GM12878 (cell line): ENCODE data around the gene SLC39A7. TPM values are rescaled to one million over a fixed set of nuclear protein-coding genes. Genes with fewer than 3 reads are reported as not detected.
A peak's percentile ranks its signal among the peaks of the same experiment; 100 is the strongest.

Source experiments
- ATAC-seq: fragments of 200-7000 bp; cut with Tn5 transposase; 3 replicates; pipeline ENCODE4 v1.9.1; 2020; ENCODE audit warnings: mild to moderate bottlenecking, moderate library complexity
- BruUV-seq: library from RNA; stranded (reverse); fragments of 400-500 nt; replicated peaks from 2 replicates; lab custom pipeline; 2021; lab: Mats Ljungman, UMichigan
- CTCF ChIA-PET: fragments of 300-600 bp; sonication (Branson Sonifier 250); formaldehyde crosslinking; extraction: SDS; loops from one replicate; lab custom pipeline; 2021; ENCODE audit warnings: inconsistent platforms; lab: Yijun Ruan, JAX
- POLR2A ChIA-PET: fragments of 350-600 bp; formaldehyde crosslinking; extraction: SDS; loops from one replicate; lab custom pipeline; 2021; ENCODE audit warnings: inconsistent platforms; lab: Charles Lee
- RAD21 ChIA-PET: fragments of 300-600 bp; sonication (Branson Sonifier 250); formaldehyde crosslinking; loops from one replicate; lab custom pipeline; 2023; ENCODE audit warnings: antibody characterized with exemption; ENCODE audit not compliant: unreplicated experiment; lab: Charles Lee
- SMC1A ChIA-PET: fragments of 300-600 bp; sonication (Branson Sonifier 250); formaldehyde crosslinking; loops from one replicate; lab custom pipeline; 2023; ENCODE audit not compliant: unreplicated experiment, uncharacterized antibody; lab: Charles Lee
- DNase-seq: peaks from one replicate; pipeline ENCODE4 v3.0.0-alpha.2; 2011; ENCODE audit warnings: low read depth, low spot score
- FAIRE-seq: peaks from 3 replicates; lab custom pipeline; 2011; peaks lifted over from hg19 to GRCh38; lab: Jason Lieb, UNC
- H2AFZ ChIP-seq: 2 replicates; pipeline ENCODE4 v1.6.0; 2011; ENCODE audit warnings: low read depth, low read length, control low read depth; ENCODE audit not compliant: control insufficient read depth
- H3K27ac ChIP-seq: 2 replicates; pipeline ENCODE4 v1.5.1; 2011; ENCODE audit warnings: control low read depth; ENCODE audit not compliant: control insufficient read depth, insufficient read depth
- H3K27me3 ChIP-seq, 2 experiments: replicated peaks in 1 of 2; 2 replicates each; pipeline versions ENCODE4 v1.6.0 to v1.6.1; 2011; ENCODE audit warnings: low read length in 1 of 2; ENCODE audit not compliant: control insufficient read depth in 2 of 2, insufficient read depth in 2 of 2
- H3K36me3 ChIP-seq, 2 experiments: 2 replicates each; pipeline ENCODE4 v1.5.1; 2011; ENCODE audit warnings: low read length in 1 of 2; ENCODE audit not compliant: control insufficient read depth in 2 of 2, insufficient read depth in 2 of 2
- H3K4me1 ChIP-seq: 2 replicates; pipeline ENCODE4 v1.6.1; 2011; ENCODE audit warnings: mild to moderate bottlenecking, low read length, moderate library complexity, mixed read lengths; ENCODE audit not compliant: control insufficient read depth, insufficient read depth
- H3K4me2 ChIP-seq: 2 replicates; pipeline ENCODE4 v1.6.0; 2011; ENCODE audit warnings: control low read depth; ENCODE audit not compliant: control insufficient read depth, insufficient read depth
- H3K4me3 ChIP-seq: fragments of 200-600 bp; sonication (generic); 2 replicates; pipeline ENCODE4 v1.5.1; 2016
- H3K79me2 ChIP-seq: 2 replicates; pipeline ENCODE4 v1.6.0; 2011; ENCODE audit warnings: low read length; ENCODE audit not compliant: control insufficient read depth, insufficient read depth
- H3K9ac ChIP-seq: 2 replicates; pipeline ENCODE4 v1.8.0; 2011; ENCODE audit warnings: low read length, control low read depth, mixed read lengths; ENCODE audit not compliant: control insufficient read depth, insufficient read depth
- H3K9me3 ChIP-seq: replicated peaks from 3 replicates; pipeline ENCODE4 v1.5.1; 2011; ENCODE audit warnings: mild to moderate bottlenecking, low read length; ENCODE audit not compliant: control insufficient read depth, insufficient read depth
- H4K20me1 ChIP-seq: 2 replicates; pipeline ENCODE4 v1.6.0; 2011; ENCODE audit not compliant: control insufficient read depth, insufficient read depth
- MAX ChIP-seq: IDR thresholded peaks from 2 replicates; pipeline ENCODE4 v1.6.1; 2012; ENCODE audit warnings: low read depth, low read length, improper control_type of control experiment
- SIN3A ChIP-seq: IDR thresholded peaks from 2 replicates; pipeline ENCODE4 v1.6.1; 2012; ENCODE audit warnings: low read depth, low read length, improper control_type of control experiment
- SPI1 ChIP-seq: IDR thresholded peaks from 2 replicates; pipeline ENCODE4 v1.6.1; 2011; ENCODE audit warnings: low read depth, mild to moderate bottlenecking, low read length, moderate library complexity, borderline replicate concordance; ENCODE audit not compliant: insufficient read depth
- TCF3 ChIP-seq: IDR thresholded peaks from 2 replicates; pipeline ENCODE4 v1.6.1; 2012; ENCODE audit warnings: low read depth, mild to moderate bottlenecking, low read length, borderline replicate concordance; ENCODE audit not compliant: insufficient read depth
- ZNF622 ChIP-seq: fragments of 450-650 bp; IDR thresholded peaks from 2 replicates; pipeline ENCODE4 v1.6.1; 2017; ENCODE audit warnings: mild to moderate bottlenecking, inconsistent platforms
- WGBS: methylation state at CpG from one replicate; pipeline ENCODE4 v1.1.6; 2016; ENCODE audit warnings: low lambda C conversion rate; ENCODE audit not compliant: insufficient replicate concordance, insufficient coverage; ENCODE audit errors: missing lambda C conversion rate; 5-methylcytosine and 5-hydroxymethylcytosine counted together
- in situ Hi-C: fragments of 300-500 bp; cut with MboI; formaldehyde crosslinking; loops from 9 replicates; pipeline ENCODE4 v1.14.3; 2018; ENCODE audit warnings: mixed read lengths
- intact Hi-C: fragments of 100-400 bp; cut with micrococcal nuclease; formaldehyde crosslinking; loops from one replicate; pipeline ENCODE4 v1.14.2; 2022; ENCODE audit not compliant: unreplicated experiment
- polyA plus RNA-seq, 11 experiments: library from polyadenylated mRNA; depleted of rRNA in 4 of 11; unstranded in 6 of 11; stranded (reverse) in 5 of 11; fragments of >200 nt; fragmentation: Nextera tagmentation in 4 of 11; fragmentation: Illumina TruSeq in 1 of 11; extraction: Ambion mirVana in 4 of 11; extraction: Trizol in 1 of 11; gene quantifications; 1 replicate in 1 of 11; 2 replicates in 10 of 11; pipeline versions ENCODE4 v1.2.1 to v1.2.3, GENCODE V29; 2011 to 2016; ENCODE audit warnings: inconsistent platforms in 2 of 11, missing spikeins in 2 of 11, low read depth in 1 of 11
- total RNA-seq, 4 experiments: library from RNA; depleted of rRNA in 3 of 4; stranded (reverse); fragments of >200 nt in 3 of 4; fragmentation: Illumina TruSeq in 1 of 4; extraction: Trizol in 1 of 4; gene quantifications; 2 replicates each; pipeline versions ENCODE4 v1.2.1 to v1.2.3, GENCODE V29; 2013 to 2021

Gene SLC39A7
- total and polyA plus RNA-seq, 10 of the 15 experiments (the other 5 are each of a cell fraction or from before 2014, with no cell fraction given), result 7.3 to 63.1 (median 40.6) TPM

DNA sequence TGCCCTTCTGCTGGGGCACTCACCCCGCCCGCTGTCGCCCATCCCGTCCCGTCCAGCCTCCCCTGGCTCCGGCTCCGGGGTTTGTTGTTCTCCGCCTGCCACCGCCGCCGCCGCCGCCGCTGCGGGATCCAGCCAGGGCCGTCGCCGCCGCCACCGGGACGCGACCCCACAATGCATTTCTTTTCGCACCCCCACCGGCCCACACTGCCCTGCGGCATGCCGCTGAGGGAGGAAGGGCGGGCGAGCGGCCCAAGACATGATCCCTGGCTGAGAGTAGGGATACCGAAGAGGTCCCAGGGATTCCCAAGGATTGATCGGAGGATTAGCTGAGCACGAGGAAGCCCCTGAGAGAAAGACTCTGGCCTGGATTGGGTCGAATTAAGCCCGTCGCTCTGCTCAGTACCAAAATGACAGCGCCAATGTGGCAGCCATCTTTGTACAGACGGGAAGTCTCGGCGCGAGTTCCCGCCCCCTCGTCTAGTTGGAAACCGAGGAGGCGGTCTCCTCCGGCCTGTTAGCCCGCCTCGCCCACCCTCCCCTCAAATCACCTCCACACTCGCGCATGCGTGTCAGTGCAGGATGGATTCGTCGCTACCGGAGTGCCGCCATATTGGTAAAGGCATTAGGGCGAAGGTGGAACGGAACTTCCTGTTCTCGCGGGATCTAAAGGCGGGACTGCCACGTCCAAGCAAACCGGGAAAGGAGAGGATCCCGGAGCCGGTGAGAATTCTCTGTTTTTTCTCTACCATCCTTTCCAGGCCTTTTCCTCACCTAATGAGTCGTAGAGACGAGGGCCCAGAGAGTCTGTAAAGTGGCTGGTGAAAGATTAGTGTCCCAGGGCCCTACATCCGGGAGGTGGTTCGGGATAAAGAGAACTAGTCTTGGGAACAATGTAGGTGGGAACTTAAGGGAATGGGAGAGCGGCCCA lies at the start of gene SLC39A7, which contains the start of gene RXRB (continued):
- TF ChIP-seq SIN3A (peak; percentile 18; the same call in 1 of the 2 replicates), ZNF622 (no peak)

DNA sequence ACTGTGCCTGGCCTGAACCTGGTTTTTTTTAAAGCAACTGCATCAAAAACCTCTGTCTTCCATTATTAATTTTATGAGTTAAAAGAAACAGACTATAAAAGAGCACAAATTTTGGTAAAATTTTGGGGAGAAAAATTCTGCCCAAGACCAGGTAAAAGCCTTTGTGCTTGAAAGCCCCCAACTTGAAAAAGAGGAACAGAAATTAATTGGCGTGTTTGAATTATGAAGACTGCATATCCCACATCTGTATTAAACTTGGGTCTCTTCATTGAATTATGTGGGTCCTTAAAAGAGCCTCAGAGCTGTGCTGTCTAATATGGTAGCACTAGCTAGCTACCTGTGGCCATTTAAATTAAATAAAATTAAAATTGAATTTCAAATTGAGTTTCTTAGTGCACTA lies 49.6 kb upstream of the SLC39A7 start:
- no peak overlapping the region for H3K4me3 ChIP-seq
- no peaks in the 10 kb centered on the region for H3K4me1 ChIP-seq
- H3K79me2 ChIP-seq, result no peaks in the 10 kb centered on the region
- in situ Hi-C loops (no loop called here), intact Hi-C loops (no loop called here)
- no peak overlapping the region for H2AFZ ChIP-seq
- CTCF ChIA-PET, result interaction anchor here (0.7 to 14.9 kb wide), 8 partner anchors 10 to 136 kb away, joined by 3 to 266 read pairs (median 20); no protein-coding TSS in a partner anchor
- no peak for ATAC-seq
- peaks cover 5% of the 10 kb centered on the region; the same call in 1 of the 3 replicates for H3K9me3 ChIP-seq
- no peak for FAIRE-seq
- RAD21 ChIA-PET, result interaction anchor here (0.6 to 3.9 kb wide), 7 partner anchors 9 to 123 kb away, joined by 3 to 20 read pairs (median 4); no protein-coding TSS in a partner anchor
- DNase-seq, result no peak
- TF ChIP-seq TCF3, result no peak
- TF ChIP-seq SPI1, result peak; percentile 67; the same call in 1 of the 2 replicates
- TF ChIP-seq MAX, result no peak
- H3K9ac ChIP-seq, result no peak overlapping the region
- no TSS peak for BruUV-seq
- no peaks in the 10 kb centered on the region for H3K36me3 ChIP-seq
- H3K27ac ChIP-seq, result no peak overlapping the region
- WGBS, result 0% methylated on average over 1 of the region's 1 CpG
- no peaks in the 10 kb centered on the region for H4K20me1 ChIP-seq
- H3K27me3 ChIP-seq, result peaks cover 0 to 2% of the 10 kb centered on the region in 2 experiments; a peak in 3 of 4 replicates
- no peak overlapping the region for H3K4me2 ChIP-seq
- SMC1A ChIA-PET, result interaction anchor here (0.9 to 12.1 kb wide), 10 partner anchors 8 to 166 kb away, joined by 3 to 127 read pairs (median 16); no protein-coding TSS in a partner anchor
- POLR2A ChIA-PET, result interaction anchor here (1.3 to 1.7 kb wide), 2 partner anchors 37 to 98 kb away, joined by 5 read pairs; no protein-coding TSS in a partner anchor
